Measurements from ENCODE around the gene TXK.

DNA sequence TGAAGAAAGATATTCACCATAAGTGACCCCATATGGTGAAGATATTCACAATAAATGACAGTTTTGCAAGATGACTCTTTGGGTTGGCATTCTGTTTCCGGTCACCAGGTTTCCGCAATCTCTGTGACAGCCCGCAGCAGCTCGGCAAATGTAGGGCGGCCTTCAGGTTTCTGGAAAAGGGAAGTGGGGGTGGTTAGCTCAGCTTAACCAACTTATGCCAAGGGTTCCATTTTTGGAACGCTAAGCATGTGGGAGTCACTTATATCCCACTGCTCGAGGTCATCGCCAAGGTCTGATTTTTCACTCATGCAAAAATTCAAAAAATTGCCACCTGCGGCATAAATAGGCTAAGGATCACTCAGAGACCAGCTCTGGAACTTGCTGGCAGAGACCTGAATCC lies 66.5 kb downstream of the TXK start:
- TF ChIP-seq, protein P1, sequence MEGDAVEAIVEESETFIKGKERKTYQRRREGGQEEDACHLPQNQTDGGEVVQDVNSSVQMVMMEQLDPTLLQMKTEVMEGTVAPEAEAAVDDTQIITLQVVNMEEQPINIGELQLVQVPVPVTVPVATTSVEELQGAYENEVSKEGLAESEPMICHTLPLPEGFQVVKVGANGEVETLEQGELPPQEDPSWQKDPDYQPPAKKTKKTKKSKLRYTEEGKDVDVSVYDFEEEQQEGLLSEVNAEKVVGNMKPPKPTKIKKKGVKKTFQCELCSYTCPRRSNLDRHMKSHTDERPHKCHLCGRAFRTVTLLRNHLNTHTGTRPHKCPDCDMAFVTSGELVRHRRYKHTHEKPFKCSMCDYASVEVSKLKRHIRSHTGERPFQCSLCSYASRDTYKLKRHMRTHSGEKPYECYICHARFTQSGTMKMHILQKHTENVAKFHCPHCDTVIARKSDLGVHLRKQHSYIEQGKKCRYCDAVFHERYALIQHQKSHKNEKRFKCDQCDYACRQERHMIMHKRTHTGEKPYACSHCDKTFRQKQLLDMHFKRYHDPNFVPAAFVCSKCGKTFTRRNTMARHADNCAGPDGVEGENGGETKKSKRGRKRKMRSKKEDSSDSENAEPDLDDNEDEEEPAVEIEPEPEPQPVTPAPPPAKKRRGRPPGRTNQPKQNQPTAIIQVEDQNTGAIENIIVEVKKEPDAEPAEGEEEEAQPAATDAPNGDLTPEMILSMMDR (IDR thresholded peaks at IDR 0.05) = no peak
- TF ChIP-seq POLR2A (IDR thresholded peaks at IDR 0.05) (no peak), EP300 (IDR thresholded peaks at IDR 0.05) (no peak), POLR2AphosphoS5 (IDR thresholded peaks at IDR 0.05) (no peak)
